A673 (cell line): Measurements from ENCODE around the gene KLHL26.

Experiments used
- CTCF ChIP-seq: fragments of 300-800, 200-600 bp; sonication (generic); conservative IDR thresholded peaks from 2 replicates; pipeline ENCODE4 v1.5.1; 2017; ENCODE audit warnings: low read depth, mild to moderate bottlenecking, antibody characterized with exemption, low read length, moderate library complexity, mixed read lengths
- EZH2 ChIP-seq: fragments of 200-600 bp; sonication (generic); IDR thresholded peaks from 2 replicates; pipeline ENCODE4 v1.6.1; 2017; ENCODE audit warnings: borderline replicate concordance, low read depth, mild to moderate bottlenecking, mixed read lengths, antibody characterized with exemption, low read length; ENCODE audit not compliant: poor library complexity, severe bottlenecking

- TF ChIP-seq EZH2: no peak
- TF ChIP-seq CTCF: no peak
Observed at GRCh38 chr19:18662972-18663732, 26.3 kb downstream of the KLHL26 start.
